T-helper 2 cell treated with Interferon-gamma antibody and Interleukin-4, amounts not matched to agents 100 ng/mL and 5 ng/mL, for 36 hours (primary cell): ENCODE measurements around the gene CMTM4. TPM values are rescaled to one million over a fixed set of nuclear protein-coding genes. Genes with fewer than 3 reads are reported as not detected.

ENCODE experiments used
- intact Hi-C: fragments of 100-400 bp; cut with micrococcal nuclease; formaldehyde crosslinking; loops from one replicate; pipeline ENCODE4 v1.15.1; 2023
- total RNA-seq: library from RNA; stranded (reverse); gene quantifications from 2 replicates; pipeline ENCODE4 v1.2.3, GENCODE V29; 2022

Gene CMTM4
- 0.80 and 1.0 TPM in 2 replicates for total RNA-seq

- intact Hi-C loops = loop anchor here (2.0 to 5.0 kb wide), 3 partner anchors 46 to 145 kb away; partner anchors contain the start of genes CKLF and TK2
Measured at GRCh38 chr16:66696669-66697630, at the start of gene CMTM4. Gene CMTM4, minus strand, starts transcription at chr16:66696743. Its CDS starts 218 bp downstream, at chr16:66696525.

DNA sequence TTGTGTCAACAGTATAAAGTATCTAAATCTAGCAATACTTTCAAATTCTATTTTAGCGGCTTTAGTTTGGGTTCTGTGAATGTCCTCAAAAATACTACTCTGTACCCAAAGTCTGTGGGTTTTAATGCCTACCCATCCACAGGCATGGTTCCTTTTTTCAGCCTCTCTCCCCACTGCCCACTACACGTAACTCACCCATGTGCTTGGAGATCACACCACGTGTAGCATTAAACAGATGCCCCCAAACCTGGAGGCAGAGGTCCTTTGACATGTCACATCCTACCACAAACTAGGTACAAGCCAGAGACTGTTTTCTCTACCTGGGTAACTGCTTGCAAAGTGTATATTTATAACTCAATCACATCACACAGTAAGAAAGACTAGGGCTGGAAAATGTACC lies 49.5 kb upstream of the CMTM4 start:
- intact Hi-C loops = no loop called here

DNA sequence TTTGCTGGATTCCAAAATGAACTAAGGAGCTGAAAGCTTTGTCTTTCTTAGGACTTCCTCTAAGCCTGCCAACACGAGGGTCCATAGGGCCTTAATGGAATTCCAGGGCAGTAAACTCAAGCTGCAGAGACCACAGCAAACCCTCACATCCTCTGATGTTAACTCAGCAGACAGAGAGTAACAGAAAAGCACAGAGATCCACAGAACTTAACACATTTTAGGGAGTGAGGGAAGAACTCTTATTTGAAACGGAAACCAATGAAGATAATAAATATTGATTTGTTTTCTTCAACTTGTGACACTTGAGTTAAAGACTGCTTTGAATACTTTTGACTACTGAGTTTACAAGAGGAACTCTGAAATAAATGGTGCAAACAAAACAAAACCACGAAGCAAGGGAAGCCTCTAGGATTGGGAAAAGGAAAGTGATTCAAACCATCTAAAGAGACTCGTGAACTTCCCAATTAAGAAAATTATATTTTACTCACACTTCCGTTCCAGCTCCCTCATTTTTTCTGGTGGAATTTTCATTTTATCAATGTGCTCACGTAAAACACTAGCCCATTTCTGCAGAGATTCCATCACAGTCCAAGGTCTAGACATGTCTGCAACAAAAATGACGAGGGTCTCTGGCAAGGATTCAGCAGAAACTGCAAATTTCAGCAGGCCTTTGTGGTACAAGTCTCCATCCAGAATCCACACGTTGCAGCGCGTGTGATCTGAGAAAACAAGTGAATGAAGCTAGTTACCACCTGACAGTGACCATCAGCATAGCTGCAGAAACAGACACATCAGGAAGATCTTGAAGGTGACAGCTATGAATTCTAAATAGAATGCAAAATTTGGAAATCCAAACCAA lies 45.6 kb upstream of the CMTM4 start:
- intact Hi-C loops = no loop called here

GRCh38 chr16:66741169-66741900 lies 44.8 kb upstream of the CMTM4 start:
- intact Hi-C loops = no loop called here

- intact Hi-C loops = no loop called here
Measured at GRCh38 chr16:66740533-66740932, 44.0 kb upstream of the CMTM4 start.

DNA sequence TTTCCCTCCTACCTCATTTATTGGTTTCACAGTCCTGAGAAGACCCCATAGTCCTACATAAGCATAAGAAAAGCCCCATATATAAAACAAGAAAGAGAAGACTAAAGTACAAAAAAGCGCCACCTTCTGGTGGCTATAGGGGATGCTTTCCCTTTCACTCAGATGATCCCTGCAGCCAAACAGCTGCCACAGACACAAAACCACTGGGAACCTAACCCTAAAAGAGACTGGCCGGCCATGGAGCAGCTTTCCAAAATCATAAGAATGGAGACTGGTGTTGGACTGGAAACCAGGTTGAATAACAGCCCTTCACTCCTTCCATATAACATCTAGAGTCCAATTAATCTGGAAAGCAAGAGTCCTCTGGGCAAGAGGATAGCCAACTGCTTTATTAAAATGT lies 43.5 kb upstream of the CMTM4 start:
- intact Hi-C loops = no loop called here

DNA sequence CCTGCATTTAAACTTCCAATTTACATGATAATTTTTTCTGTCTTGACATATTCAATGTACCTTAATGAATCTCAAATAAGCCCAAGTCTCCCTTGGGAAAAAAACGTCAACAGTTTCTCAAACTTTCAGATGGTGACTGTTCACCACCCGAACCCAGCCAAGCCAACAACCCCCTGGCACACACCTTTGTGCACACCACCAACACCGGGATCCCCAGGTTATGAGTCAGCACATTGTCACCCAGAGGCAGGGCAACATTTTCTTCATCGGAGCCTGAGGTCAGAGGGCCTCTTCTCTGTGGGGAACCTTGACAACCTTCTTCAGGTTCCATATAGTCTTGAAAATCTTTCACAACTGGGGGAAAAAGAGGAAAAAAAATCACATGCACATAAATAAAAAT lies 39.3 kb upstream of the CMTM4 start:
- intact Hi-C loops = no loop called here

GRCh38 chr16:66731101-66731500 lies 34.6 kb upstream of the CMTM4 start:
- intact Hi-C loops = no loop called here

DNA sequence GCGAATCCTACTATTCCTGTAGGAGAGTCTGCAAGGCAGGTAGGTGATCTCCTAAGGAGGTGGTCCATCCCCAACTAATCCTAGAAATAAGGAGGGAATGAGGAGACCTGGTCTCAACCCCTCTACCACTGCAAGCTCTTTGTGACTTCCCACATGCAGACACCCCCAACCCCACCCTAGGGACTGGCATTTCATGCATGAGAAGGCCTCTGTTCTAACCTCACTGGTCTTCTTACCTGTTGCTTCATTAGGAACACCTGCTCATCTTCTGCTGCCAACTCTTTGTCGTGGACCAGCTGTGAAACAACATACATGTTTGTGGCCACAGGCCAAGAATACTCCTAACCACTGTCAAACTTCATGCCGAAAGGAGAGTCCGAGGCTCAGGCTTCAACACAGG lies 32.3 kb upstream of the CMTM4 start:
- intact Hi-C loops = loop anchor here (1.0 to 2.0 kb wide), 2 partner anchors 138 to 144 kb away; no protein-coding TSS in a partner anchor

DNA sequence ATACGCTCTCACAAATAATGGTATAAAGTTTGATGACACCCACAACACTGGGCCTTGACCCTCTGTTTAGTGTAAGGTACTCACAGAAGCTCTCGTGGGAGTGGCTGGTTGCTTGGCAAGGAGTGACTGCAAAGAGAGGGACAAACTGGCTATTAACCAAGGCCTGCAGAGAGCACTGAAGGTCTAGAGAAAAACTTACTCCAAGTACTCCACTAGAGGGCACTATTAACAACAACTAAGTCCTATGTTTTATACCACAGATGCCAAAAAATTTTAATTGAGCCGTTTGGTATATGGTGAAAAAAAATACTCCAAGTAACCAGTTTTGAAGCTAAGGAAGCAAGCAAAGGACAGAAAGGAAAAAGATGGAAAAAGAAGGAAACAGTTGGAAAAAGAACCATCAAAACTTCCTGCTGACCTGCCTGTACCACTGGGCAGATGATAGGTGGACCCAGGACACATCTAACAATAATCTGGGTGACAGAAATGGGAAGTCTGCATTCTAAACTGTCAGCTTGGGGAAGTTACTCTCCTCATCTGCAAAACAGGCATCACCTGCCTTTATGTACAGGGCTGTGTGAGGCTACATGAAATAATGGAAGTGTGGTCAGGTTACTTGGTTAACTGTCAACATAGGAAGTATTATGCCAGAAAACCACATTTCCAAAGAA lies 31.7 kb upstream of the CMTM4 start:
- intact Hi-C loops = loop anchor here (1.0 to 2.0 kb wide), 2 partner anchors 139 to 145 kb away; no protein-coding TSS in a partner anchor

DNA sequence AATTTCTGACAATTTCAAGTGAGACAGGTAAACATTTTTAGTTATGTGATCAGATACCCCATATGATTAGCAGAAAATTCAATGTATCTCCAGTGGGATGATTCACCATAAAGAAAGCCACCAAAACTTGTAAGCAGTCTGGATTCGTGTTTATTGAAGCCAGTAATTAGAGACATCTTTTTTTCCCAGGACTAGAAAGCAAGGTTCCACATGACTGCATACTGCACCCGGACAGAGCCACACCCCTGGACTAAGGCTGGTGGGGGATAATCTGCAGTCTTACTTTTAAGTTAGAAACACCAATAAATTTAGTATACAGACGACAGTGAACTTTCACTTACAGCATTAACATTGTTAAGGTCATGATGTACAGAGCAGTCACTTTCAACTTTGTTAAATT lies 24.2 kb upstream of the CMTM4 start:
- intact Hi-C loops = no loop called here

DNA sequence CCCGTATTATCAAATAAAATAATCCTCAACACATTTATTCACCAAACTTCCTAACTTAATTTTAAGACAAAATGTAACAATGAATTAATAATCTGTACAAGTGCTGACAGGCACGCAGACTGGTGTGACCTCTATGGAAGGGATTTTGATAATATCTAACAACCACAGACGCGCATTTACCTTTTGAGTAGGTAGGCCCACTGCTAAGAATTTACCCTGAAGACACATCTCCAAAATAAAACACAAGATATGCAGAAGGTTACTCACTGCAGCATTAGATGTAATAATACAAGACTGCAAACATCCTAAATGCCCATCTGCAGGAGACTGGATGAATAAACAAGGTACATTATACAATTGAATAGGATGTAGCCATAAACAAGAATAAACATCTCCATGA lies 22.7 kb upstream of the CMTM4 start:
- intact Hi-C loops = no loop called here

GRCh38 chr16:66717776-66718175 lies 21.2 kb upstream of the CMTM4 start:
- intact Hi-C loops = no loop called here

DNA sequence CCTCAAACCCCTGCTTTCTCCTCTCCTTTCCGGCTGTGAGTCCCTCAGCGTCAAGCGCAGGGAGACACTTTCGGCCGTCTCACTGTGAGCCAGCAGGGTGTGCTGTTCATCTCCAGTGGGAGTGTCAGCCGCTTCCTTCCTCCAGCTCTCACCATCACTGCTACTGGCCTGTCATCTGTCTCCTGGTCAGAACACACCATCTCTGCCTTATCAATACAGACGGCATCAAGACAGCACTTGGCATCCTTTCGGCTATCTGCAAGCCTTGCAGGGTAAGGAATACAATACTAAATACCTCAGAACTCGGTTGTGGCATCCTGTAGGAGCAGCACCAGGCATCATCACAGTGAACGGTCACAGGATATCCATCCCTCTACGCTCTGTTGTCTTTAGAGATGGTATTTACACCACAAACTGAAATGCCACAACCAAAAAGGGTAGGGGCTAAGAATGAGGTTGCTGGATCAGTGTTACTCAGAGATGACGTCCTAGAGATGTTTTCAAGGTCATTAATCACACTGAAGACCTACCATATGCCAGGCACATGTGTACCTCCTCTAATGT lies 20.7 kb upstream of the CMTM4 start:
- intact Hi-C loops = no loop called here

DNA sequence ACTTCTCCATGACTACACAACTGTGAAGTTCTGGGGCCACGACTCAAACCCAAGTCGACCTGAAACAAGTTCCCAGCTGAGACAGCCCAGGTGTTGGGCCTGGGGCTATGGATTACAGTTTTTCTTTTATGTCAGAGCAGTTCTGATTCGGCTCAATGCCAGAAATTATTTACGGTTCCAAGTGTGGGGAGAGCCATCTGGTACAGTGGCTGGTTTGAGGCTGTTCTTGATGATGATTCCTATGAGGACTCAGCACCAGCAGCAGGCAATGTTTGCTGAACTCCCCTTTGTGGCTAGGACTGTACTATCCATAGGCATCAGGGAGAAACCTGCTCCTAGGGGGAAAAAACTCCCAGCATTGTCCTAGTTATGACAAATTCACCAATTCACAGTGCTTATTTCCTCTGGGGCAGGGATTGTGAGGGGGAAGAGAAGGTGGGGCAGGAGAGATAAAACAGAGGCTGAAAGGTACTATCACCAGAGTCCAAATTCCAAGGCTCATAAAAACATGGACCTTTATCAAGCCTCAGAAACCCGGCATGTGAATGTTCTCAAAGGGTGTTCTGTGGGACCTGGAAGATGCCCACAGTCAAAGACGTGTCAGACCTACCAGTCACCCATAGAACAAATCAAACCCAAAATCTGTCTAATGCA lies 18.2 kb upstream of the CMTM4 start:
- intact Hi-C loops = no loop called here

DNA sequence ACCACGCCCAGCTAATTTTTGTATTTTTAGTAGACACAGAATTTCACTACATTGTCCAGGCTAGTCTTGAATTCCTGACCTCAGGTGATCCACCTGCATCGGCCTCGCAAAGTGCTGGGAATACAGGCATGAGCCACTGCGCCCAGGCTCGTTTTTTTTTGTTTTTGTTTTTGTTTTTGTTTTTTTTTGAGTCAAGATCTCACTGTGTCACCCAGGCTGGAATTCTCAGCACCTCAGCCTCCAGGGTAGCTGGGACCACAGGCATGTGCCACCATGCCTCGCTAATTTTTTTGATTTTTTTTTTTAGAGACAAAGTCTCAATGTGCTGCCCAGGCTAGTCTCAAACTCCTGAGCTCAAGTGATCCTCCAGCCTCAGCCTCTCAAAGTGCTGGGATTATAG lies 17.5 kb upstream of the CMTM4 start:
- intact Hi-C loops = no loop called here

DNA sequence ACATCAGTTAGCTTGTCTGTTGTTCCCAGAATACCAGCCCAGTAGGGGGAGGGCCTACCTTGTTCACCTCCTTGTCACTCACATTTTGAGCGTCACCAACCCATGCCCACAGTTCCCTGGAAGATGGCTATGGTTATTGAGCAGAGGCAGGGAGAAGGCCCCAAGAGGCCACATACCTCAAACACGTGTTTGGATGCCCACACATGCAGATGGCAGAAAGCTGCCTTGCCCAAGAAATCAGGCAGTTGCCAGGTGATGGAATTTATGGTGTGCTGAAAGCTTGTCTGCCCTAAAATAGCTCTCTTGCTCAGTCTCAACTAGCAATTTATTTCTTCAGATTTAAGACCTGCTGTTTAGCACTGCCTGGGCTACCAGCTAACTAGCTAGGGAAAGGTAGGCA lies 16.5 kb upstream of the CMTM4 start:
- intact Hi-C loops = no loop called here

- intact Hi-C loops = no loop called here
Measured at GRCh38 chr16:66712512-66712911, 16.0 kb upstream of the CMTM4 start.

GRCh38 chr16:66711581-66711980 lies 15.0 kb upstream of the CMTM4 start:
- intact Hi-C loops = no loop called here

DNA sequence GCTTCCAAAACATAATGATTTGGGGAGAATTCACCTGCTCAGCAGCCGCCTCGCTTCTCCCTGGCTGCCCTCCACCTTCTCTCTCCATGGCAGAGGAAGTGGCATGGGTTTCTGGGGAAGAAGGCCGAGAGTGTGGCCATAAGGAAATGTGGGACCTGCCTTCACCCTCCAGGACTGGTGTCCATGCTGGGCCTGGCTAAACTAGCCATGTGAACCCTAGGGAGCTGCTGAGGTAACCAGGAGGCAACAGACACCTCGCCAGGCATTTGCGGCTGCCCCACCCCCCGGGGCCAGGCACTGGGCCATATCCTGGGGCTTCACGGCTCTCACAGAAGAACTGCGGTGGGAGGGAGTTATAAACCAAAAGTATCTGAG lies 9.9 kb upstream of the CMTM4 start:
- intact Hi-C loops = no loop called here
